OCI-LY7 (cell line): ENCODE measurements around the gene MPC1.

Experiments used
- CTCF ChIP-seq: fragments of 200-600 bp; sonication (generic); conservative IDR thresholded peaks from 2 replicates; pipeline ENCODE4 v1.5.1; 2014; ENCODE audit warnings: mild to moderate bottlenecking, antibody characterized with exemption, low read length, moderate library complexity, mixed read lengths
- EZH2phosphoT487 ChIP-seq: fragments of 200-600 bp; sonication (generic); IDR thresholded peaks from 2 replicates; pipeline ENCODE4 v1.6.1; 2018; ENCODE audit warnings: low read depth, borderline replicate concordance, mild to moderate bottlenecking, mixed run types, antibody characterized with exemption, low read length, moderate library complexity, mixed read lengths

GRCh38 chr6:166318649-166319600, 63.8 kb downstream of the MPC1 start:
- TF ChIP-seq EZH2phosphoT487: no peak
- TF ChIP-seq CTCF: no peak
